HepG2 (cell line): Measurements from ENCODE around the gene DPEP1. TPM values are rescaled to one million over a fixed set of nuclear protein-coding genes. Genes with fewer than 3 reads are reported as not detected.

ENCODE experiments used
- DBP ChIP-seq: sonication (generic); formaldehyde crosslinking; IDR thresholded peaks from 2 replicates; pipeline ENCODE4 v1.4.0; 2020; ENCODE audit warnings: missing genetic modification reagents; ENCODE audit errors: not compliant biosample characterization
- IRF1 ChIP-seq: sonication (generic); formaldehyde crosslinking; IDR thresholded peaks from 2 replicates; pipeline ENCODE4 v1.4.0; 2020; ENCODE audit warnings: low read depth, mild to moderate bottlenecking, missing genetic modification reagents
- MAFK ChIP-seq, 2 experiments: IDR thresholded peaks in 1 of 2; conservative IDR thresholded peaks in 1 of 2; 2 replicates each; pipeline ENCODE4 v1.6.1; 2011; ENCODE audit warnings: improper control_type of control experiment in 2 of 2, low read length in 2 of 2
- MBD4 ChIP-seq: IDR thresholded peaks from 2 replicates; pipeline ENCODE4 v1.6.1; 2012; ENCODE audit warnings: low read length, inconsistent platforms, borderline replicate concordance
- PHF20 ChIP-seq: sonication (generic); formaldehyde crosslinking; IDR thresholded peaks from 2 replicates; pipeline ENCODE4 v1.5.0; 2020; ENCODE audit warnings: mild to moderate bottlenecking, missing genetic modification reagents
- SP2 ChIP-seq: sonication (generic); formaldehyde crosslinking; IDR thresholded peaks from 2 replicates; pipeline ENCODE4 v1.5.1; 2020; ENCODE audit warnings: mild to moderate bottlenecking, missing genetic modification reagents
- YY1 ChIP-seq: IDR thresholded peaks from 2 replicates; pipeline ENCODE4 v1.6.1; 2011; ENCODE audit warnings: low read length, low read depth, moderate library complexity, mild to moderate bottlenecking; ENCODE audit not compliant: insufficient read depth, insufficient replicate concordance
- ZFP62 ChIP-seq: sonication (generic); formaldehyde crosslinking; IDR thresholded peaks from 2 replicates; pipeline ENCODE4 v1.4.0; 2020; ENCODE audit warnings: missing genetic modification reagents
- ZNF10 ChIP-seq: sonication (generic); formaldehyde crosslinking; IDR thresholded peaks from 2 replicates; pipeline ENCODE4 v1.4.0; 2020; ENCODE audit warnings: mild to moderate bottlenecking, low read depth, missing genetic modification reagents, borderline replicate concordance
- ZNF292 ChIP-seq: sonication (generic); formaldehyde crosslinking; IDR thresholded peaks from 2 replicates; pipeline ENCODE4 v1.8.1; 2022; ENCODE audit warnings: mild to moderate bottlenecking, low read depth, missing genetic modification reagents, borderline replicate concordance
- ZNF326 ChIP-seq: sonication (generic); formaldehyde crosslinking; IDR thresholded peaks from 2 replicates; pipeline ENCODE4 v1.4.0; 2020; ENCODE audit warnings: missing genetic modification reagents, borderline replicate concordance
- ZNF446 ChIP-seq: sonication (generic); formaldehyde crosslinking; IDR thresholded peaks from 2 replicates; pipeline ENCODE4 v1.5.0; 2020; ENCODE audit warnings: mild to moderate bottlenecking, missing genetic modification reagents
- ZNF460 ChIP-seq: sonication (generic); formaldehyde crosslinking; IDR thresholded peaks from 2 replicates; pipeline ENCODE4 v1.5.1; 2020; ENCODE audit warnings: missing genetic modification reagents, mild to moderate bottlenecking, borderline replicate concordance
- ZNF639 ChIP-seq: conservative IDR thresholded peaks from 2 replicates; pipeline ENCODE4 v1.6.1; 2018; ENCODE audit warnings: missing genetic modification reagents
- ZNF672 ChIP-seq: sonication (generic); formaldehyde crosslinking; IDR thresholded peaks from 2 replicates; pipeline ENCODE4 v1.8.1; 2022; ENCODE audit warnings: missing genetic modification reagents
- ZNF709 ChIP-seq: sonication (generic); formaldehyde crosslinking; IDR thresholded peaks from 2 replicates; pipeline ENCODE4 v1.5.0; 2020; ENCODE audit warnings: mild to moderate bottlenecking, missing genetic modification reagents
- polyA plus RNA-seq, 8 experiments: library from polyadenylated mRNA; depleted of rRNA in 3 of 8; stranded (reverse) in 7 of 8; unstranded in 1 of 8; fragments of >200 nt; fragmentation: Illumina TruSeq in 4 of 8; extraction: Trizol in 4 of 8; gene quantifications; 2 replicates each; pipeline versions ENCODE4 v1.2.1 to v1.2.3, GENCODE V29; 2011 to 2016; ENCODE audit warnings: low read depth in 4 of 8, missing spikeins in 1 of 8, mixed read lengths in 1 of 8; ENCODE audit not compliant: insufficient read depth in 1 of 8
- total RNA-seq, 5 experiments: library from RNA; depleted of rRNA; stranded (reverse); fragments of >200 nt; fragmentation: Illumina TruSeq; extraction: Trizol; gene quantifications; 2 replicates each; pipeline ENCODE4 v1.2.3, GENCODE V29; 2016; ENCODE audit warnings: low read depth in 1 of 5
- TF ChIP-seq, protein P1 (sequence below): sonication (generic); formaldehyde crosslinking; IDR thresholded peaks from 2 replicates; pipeline ENCODE4 v1.5.0; 2020; ENCODE audit warnings: mild to moderate bottlenecking, missing genetic modification reagents
- TF ChIP-seq, protein P2 (sequence below): sonication (generic); formaldehyde crosslinking; IDR thresholded peaks from 2 replicates; pipeline ENCODE4 v1.5.0; 2020; ENCODE audit warnings: missing genetic modification reagents, mild to moderate bottlenecking, borderline replicate concordance

DPEP1 gene
- total and polyA plus RNA-seq, 2 of the 13 experiments (the other 11 are each of a cell fraction or from before 2014, with no cell fraction given) = 37.6 to 52.2 TPM

GRCh38 chr16:89624777-89625761 lies 11.6 kb downstream of the DPEP1 start (continued):
- TF ChIP-seq, protein P1, sequence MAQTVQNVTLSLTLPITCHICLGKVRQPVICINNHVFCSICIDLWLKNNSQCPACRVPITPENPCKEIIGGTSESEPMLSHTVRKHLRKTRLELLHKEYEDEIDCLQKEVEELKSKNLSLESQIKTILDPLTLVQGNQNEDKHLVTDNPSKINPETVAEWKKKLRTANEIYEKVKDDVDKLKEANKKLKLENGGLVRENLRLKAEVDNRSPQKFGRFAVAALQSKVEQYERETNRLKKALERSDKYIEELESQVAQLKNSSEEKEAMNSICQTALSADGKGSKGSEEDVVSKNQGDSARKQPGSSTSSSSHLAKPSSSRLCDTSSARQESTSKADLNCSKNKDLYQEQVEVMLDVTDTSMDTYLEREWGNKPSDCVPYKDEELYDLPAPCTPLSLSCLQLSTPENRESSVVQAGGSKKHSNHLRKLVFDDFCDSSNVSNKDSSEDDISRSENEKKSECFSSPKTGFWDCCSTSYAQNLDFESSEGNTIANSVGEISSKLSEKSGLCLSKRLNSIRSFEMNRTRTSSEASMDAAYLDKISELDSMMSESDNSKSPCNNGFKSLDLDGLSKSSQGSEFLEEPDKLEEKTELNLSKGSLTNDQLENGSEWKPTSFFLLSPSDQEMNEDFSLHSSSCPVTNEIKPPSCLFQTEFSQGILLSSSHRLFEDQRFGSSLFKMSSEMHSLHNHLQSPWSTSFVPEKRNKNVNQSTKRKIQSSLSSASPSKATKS (CRISPR knock-in tag) = no peak
- no peak for TF ChIP-seq ZFP62 (CRISPR knock-in tag)
- TF ChIP-seq ZNF709 = no peak
- no peak for TF ChIP-seq YY1
- no peak for TF ChIP-seq ZNF326 (CRISPR knock-in tag)
- TF ChIP-seq ZNF10 (CRISPR knock-in tag) = no peak
- TF ChIP-seq ZNF446 (CRISPR knock-in tag) = no peak
- no peak for TF ChIP-seq ZNF292 (CRISPR knock-in tag)
- no peak for TF ChIP-seq MAFK (conservative IDR thresholded peaks at IDR 0.05 in 1 of 2, IDR thresholded peaks at IDR 0.05 in 1 of 2; ENCODE audit: low read length in 2 of 2)
- TF ChIP-seq ZNF460 (CRISPR knock-in tag) = no peak
- TF ChIP-seq IRF1 (CRISPR knock-in tag) = no peak
- no peak for TF ChIP-seq ZNF639 (CRISPR knock-in tag)
- TF ChIP-seq PHF20 (CRISPR knock-in tag) = no peak
- TF ChIP-seq MBD4 = no peak
- no peak for TF ChIP-seq DBP (CRISPR knock-in tag)
- TF ChIP-seq SP2 (CRISPR knock-in tag) = no peak
- TF ChIP-seq, protein P2, sequence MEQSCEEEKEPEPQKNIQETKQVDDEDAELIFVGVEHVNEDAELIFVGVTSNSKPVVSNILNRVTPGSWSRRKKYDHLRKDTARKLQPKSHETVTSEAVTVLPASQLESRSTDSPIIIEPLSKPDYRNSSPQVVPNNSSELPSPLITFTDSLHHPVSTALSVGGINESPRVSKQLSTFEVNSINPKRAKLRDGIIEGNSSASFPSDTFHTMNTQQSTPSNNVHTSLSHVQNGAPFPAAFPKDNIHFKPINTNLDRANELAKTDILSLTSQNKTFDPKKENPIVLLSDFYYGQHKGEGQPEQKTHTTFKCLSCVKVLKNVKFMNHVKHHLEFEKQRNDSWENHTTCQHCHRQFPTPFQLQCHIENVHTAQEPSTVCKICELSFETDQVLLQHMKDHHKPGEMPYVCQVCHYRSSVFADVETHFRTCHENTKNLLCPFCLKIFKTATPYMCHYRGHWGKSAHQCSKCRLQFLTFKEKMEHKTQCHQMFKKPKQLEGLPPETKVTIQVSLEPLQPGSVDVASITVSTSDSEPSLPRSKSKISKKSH (CRISPR knock-in tag) = no peak
- no peak for TF ChIP-seq ZNF672 (CRISPR knock-in tag)
